GM19240 (cell line): Measurements from ENCODE around the gene GMDS.
A peak's percentile ranks its signal among the peaks of the same experiment; 100 is the strongest.
"Not testable (repeated sequence)": the region's sequence is repeated elsewhere in the genome, so short reads cannot be mapped to it uniquely, and the experiment has no call there.

Source experiments
- DNase-seq: peaks from one replicate; pipeline ENCODE4 v3.0.0; 2011; ENCODE audit warnings: low spot score; ENCODE audit not compliant: insufficient read length

GMDS gene

DNA sequence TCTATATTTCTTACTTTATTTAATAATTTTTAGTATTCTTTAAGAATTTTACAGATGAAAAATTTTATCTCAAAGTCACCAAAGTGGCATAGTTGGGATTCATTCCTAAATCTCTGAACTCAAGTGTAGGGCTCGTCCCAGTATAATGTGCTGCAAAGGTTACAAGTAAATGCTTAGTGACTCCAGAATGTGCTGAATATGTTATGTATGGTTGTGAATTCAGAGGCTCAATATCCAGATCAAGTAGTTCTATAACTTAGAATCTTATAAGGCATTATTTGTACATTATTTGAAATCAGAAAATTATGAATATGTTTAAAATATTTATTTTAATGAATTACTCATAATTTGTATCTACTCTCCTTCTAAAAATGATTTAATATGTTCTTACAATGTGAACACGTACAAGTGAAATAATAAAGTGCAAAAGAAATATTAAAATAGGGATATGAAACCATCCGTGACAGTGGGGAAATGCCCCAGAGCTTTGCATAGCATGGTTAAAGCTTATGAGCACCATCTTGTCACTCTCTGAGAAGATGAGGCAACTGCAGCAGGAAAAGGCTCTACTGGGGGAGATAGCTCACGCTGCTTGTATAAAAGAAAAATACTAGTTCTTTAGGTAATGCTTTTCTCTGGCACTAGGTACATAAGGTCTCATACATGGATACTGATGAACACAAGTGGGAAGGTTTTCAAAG, 376.7 kb downstream of the GMDS start:
- no peak for DNase-seq

DNA sequence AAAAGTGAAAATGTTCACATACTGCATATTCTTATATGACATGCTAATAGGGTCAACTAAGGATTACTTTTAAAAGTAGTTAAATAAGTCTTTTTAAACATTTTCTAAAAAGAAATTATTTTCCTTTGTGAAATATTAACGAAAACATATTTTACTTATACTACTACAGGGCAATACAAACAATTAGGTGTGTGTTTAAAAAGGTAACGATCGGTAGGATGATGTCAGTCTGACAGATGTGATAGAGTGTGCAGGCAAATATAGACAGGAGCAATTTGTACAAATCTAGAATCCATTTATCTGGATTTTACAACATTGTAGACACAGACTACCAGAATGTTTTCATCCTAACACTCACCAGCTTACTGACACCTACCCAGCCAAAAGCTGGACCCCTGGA, 378.2 kb downstream of the GMDS start:
- no peak for DNase-seq

DNA sequence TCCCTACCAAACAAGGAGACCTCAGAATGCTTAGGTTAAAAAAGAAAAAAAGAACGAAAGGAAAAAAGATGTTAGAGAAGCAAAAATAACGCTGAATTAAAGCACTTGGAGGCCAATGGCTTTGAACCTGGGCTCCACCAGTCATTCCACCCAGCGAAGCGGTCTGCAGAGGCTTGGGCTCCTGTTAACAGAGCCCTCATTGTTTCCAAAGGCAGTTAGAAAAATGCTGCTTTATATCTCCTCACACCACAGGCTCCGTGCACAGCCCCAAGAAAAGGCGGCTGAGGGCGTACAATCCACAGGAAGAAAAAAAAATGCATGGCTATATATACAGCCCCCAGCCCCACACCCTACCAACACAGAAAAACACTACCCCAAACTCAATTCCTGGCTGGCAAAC, 379.8 kb downstream of the GMDS start:
- no peak for DNase-seq

DNA sequence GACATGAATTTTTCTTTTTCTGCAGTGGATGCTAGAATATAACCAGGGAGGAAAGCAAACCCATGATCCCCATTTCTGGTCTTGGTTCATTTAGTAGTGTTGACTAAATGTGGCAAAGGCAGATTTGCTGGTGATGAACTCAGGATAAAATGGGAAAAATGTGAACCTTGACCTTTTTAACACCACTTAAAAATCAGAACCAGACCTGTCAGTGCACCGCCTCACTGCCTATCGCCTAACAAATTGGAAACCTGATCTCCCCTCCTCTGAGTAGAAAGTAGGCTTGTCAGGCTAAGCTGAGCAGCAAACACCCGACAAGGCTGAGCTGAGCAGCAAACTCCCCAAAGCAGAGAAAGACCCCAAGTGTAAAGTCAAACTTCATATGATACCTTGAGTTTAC, 380.9 kb downstream of the GMDS start:
- no peak for DNase-seq

DNA sequence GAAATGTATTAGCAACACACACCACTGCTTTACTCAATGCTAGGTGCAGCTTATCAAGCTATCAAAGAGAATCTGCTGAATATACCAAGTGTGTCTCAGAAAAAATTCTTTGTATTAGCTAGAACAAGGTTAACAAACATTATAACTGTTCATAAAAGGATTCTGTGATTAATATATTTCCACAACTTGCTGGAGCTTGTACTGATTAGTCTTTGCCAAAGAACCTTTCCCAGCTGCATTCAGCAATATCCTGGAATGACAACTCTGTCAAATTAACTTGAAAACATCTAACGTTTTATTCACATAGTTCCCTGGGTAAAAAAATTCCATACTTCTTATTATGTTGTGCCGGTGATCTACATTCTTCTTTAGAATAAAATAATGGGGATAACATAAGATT, 383.0 kb downstream of the GMDS start:
- DNase-seq, result no peak

DNA sequence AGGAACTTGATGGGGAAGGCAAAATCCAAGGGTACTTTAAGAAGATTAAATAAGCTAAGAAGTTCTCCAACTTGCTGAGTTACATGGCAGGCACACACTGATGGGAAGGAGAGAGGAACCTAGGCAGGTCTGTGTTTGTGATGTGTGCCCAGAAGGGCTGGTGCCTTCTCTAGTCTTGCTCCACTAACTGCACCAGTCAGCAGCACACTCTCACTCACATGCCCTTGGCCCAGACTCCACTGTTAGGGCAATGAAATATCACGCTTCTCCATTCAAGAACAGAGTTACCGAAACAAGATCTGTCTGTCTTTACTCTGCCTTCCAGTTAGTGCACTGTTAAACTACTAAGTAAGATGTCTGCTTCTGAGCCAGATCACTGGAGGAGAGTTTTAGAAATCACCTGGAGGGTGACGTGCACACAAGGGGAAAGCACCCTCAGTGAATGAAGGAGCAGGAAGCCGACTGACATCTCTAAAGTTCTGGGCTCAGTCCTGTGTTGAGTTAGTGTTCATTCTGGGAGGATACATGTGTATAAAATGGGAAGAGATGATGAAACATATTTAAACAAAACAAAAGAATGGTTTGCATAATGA, 384.6 kb downstream of the GMDS start:
- DNase-seq, result no peak

DNA sequence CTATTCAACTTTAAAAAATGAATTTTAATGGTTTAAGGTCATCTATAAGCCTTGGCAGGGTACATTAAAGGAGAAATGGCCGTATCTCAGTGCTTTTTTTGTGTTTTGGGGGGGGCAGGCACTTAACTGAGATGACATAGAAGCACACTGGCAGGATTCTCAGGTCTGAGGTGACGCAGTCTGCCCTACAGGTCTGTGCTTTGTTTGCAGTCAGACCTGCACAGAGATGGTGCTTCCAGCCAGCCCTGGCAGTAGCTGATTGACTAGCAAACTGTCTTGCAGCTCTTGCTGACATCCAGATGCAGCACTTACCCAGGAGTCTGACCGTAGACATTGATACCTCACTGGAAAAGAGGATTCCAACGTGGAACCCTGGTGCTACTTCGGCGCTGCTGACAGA, 386.5 kb downstream of the GMDS start:
- no peak for DNase-seq

DNA sequence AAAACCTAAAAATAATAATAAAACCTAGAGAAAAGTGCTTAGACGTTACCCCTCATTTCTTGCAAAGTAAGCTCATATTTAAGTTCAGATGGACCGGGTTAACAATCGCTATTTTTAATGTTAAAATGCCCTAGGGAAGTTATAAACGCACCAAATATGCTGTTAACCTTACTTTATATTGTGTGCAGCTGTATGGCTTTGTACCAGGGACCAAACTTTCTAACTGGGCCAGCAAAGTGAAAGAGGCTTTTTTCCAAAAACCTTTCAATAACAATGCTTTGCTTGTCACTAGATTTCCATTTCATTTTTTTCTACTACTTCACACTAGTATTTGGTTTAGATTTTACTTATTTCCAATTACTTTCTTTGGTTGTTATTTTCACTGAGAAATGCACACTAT, 387.2 kb downstream of the GMDS start:
- DNase-seq, result no peak

DNA sequence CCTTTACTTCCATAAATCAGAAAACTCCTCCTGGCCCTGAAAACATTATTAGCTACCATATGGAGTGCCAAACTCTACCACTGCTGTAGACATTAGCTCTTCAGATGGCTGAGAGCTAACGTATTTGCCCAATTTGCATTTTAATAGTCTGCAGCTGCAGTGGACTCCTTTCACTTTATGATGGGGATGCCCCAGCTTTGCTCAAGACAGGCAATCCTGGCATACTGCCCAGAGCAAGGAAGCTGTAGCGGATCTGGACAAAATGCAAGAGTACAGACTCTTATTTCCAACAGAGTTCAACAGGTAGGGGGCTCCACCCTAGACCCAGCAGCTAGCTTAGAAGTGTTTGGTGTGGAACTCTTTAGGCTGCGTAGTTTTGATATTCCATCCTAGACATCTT, 389.0 kb downstream of the GMDS start:
- DNase-seq, result peak; percentile 15

DNA sequence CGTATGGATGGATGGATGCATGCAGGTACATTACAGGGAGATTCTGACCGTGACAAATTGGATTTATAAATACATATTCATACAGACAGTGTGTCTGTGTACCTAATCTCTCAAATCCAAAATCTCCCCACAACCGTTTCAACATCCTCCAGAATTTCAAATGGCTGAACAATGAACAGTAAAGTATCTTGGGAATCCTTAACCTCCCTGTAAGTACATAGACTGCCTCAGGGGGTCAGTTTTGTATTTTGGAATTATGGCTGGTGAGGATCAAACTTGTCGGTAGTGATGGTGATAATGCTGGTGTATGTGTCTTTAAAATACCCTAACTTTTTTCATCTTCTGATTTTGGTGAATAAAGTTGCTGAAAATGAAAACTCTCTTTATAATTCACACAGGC, 389.5 kb downstream of the GMDS start:
- DNase-seq, result no peak

DNA sequence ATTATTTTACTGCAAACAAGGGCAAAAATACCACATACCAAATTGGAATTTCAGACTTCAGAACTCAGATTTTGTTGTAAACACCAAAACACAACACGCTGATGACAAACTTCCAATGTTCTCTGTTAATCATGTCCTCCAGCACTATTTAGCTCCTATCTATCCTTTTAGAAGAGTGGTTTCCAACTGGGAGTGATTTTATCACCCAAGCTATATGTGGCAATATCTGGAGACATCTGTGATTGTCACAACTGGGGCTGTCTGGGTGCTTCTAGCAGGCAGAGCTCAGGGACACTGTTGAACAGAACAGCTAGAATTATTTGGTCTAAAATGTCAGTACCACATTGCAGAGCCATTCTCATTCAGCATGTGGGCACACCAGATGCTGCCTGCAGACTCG, 391.1 kb downstream of the GMDS start:
- no peak for DNase-seq

DNA sequence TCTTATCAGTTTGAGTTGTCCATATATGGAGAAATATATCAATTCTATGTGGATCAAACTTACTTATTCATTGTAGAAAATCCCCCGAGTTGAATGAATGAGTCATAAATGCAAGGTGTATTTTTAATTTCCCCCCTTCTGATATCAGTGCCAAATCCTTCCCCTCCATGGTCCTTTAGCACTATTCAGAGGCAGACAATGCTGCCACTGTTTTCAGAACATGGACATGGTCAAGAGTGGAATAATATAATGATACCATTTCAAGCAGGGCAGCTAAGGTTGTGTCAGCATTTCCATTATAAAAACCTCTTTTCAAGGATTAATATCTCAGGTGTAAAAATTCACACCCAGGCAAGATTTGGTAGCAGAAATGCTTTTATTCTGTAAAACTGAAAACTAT, 391.6 kb downstream of the GMDS start:
- DNase-seq, result no peak

DNA sequence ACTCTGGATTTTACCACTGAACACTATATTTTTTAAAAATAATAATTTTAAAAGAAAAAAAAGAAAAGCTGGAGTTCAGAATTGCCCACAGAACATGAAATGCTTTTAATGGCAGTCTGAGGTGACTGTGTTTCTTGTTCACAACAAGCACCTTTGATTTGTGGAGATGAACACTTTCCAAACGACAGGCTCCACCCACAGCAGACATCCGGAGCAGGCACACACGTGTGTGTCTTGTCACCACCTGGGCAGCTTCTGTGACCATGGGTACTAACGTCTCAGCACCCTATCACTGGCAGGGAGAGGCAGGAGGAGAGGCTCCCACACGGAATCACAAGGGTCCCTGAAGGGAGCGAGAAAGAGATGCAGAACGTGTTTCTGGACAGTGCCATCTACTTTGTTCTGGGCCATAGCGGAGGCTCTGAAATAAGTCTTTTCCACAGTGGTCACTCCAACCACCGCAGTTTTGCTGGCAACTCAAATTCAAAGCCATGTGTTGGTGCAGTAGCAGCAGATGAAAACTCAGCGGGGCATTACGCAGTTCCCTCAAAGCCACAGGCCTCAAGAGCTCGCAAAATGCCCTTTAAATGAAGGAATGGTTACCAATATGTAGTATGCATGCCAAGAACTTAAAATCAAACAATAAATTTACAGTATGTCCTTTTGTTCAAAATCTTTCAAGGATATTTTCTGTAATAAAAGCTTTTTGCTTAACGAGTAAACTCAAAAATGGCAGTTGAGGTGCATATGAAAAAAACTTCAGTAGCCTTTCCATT, 393.5 kb downstream of the GMDS start:
- no peak for DNase-seq

DNA sequence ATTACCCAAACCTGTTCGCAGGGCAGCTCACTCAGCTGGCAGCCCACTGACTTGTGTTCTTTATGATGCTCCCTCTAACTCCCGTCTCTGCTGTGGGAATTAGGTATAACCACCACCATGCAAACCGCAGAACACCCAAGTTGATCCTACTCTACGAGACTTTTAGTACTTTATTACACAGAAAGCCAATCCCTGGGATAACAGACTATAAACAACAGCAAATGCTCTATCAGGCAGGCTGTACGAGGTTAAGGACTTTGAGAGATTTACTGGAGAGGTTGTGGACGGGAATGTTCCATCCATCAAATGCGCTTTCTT, 394.6 kb downstream of the GMDS start:
- DNase-seq, result no peak

DNA sequence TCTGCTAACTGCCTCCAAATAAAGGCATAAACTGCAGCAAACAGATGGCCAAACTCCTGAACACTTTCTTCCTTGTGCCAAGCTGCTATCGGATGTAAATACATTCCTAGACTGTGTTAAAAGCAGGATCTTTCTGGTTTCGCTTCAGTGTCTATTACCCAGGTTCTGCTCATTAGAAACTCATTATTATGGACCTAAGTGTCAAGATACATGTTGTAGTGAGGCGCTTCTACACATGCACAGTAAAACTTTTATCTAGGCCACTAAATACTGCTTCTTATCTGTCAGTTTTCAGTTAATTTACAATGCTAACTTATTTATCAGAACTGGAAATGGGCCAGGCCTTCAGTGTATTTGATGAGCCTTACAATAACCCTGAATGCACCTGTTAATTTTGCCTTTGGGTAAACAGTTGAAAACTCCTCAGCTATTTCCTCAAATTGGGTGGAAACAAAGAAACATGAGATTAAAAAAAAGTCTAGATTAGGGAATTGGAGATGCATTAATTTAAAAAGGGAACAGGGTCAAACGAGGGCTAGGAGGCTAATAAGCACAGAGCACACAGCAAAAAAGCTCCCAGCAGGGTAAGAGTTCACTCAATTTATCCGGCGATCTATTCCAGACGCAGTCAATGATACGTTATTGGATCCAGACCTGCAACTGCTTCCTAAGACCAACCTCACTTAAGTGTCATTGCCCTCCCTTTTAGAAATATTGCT, 395.1 kb downstream of the GMDS start:
- no peak for DNase-seq

DNA sequence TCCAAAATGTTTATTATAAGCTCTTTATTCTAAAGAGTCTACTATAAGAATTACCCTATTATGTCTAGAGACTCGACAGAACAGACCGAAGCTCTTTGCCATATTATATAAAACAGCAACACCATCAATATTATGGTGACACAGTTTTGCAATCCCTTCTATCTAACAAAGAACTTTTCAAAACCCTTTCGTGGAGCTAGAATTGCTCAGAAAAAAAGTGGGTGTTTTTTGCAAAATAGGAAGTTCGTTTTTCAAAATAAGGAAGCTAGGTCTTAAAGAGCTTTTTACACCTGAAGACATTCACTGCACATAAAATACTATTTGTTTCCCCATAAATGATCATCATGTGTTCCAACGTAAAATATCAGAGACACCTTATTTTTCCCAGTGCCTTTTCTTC, 395.7 kb downstream of the GMDS start:
- no peak for DNase-seq

DNA sequence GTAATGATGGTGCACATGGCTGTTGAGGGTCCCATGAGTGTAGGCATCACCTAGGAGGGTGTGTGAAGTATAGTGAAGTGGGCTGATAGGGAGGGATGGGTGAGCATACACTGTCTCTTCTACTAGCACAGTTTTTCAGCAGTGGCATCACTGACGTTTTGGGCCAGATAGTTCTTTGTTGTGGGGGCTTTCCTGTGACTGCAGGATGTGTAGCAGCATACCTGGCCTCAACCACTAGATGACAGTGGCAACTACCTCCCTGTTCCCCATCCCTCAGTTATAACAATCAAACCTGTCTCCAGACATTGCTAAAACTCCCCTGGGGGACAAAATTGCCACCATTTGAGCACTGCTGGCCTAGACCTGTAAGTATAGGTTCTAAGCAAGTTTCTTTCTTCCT, 396.7 kb downstream of the GMDS start:
- DNase-seq, result no peak

DNA sequence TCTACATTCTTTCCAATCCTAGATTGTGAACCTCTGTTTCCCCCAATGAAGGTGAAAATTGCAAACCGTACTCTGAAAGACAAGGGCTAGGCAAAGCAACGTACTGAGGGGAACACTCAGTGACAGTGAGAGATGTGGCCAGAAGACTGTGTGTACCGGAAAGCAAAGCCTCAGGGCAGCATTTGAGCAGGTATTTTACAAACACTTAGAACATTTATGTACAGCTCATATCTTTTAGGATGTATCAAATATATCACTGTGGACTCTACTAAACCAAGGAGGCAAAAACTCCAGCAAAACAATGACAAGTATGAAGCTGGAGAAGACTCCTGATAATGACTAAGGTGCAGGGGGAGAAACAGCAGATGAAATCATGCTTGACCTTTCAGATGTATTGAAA, 398.8 kb downstream of the GMDS start:
- DNase-seq, result no peak

DNA sequence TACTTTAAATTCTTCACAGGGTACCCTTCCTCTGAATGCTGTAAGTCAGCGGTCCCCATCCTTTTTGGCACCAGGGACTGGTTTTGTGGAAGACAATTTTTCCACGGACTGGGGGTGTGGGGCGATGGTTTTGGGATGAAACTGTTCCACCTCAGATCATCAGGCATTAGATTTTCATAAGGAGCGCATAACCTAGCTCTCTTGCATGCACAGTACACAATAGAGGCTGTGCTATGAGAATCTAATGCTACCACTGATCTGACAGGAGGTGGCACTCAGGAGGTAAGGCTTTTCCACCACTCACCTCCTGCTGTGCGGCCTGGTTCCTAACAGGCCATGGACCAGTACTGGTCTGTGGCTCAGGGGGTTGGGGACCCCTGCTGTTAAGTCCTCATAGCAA, 399.9 kb downstream of the GMDS start:
- DNase-seq, result not testable (repeated sequence)

DNA sequence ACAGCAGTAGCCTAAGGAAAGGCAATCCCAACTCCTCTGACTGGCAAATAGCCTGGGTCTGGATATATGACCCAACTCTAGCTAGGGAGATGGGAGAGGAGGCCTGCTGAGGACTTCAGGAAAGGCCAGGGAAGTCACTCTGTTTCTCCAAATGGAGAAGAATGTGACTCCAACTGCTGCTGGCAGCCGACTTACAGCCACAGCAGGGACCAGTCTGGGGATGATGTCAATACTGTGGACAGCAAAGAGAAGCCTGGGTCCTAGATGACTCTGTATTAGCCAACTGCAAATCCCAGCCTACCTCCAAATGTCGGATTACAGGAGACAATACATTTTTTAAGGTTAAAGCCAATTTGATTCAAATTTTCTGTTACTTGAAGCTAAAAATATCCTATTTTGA, 403.1 kb downstream of the GMDS start:
- no peak for DNase-seq

DNA sequence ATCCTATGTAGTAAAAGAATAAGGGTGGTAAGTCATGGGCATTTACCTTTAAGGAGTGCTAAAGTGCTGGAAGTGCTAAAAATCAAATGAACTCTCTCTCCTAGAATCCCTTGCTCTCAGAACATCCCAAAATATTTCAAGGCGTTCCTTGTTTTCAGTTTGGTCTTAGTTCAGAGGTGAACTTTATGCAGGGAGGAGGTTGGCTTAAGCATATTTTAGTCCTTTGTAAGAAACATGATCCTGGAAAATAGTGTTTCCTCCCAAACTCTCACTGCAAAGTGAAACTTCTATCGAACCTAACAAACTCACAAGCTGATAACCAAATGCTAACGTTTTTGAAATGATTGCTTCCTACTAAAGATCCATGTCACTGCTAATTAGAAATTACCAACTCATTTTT, 404.3 kb downstream of the GMDS start:
- DNase-seq, result no peak

DNA sequence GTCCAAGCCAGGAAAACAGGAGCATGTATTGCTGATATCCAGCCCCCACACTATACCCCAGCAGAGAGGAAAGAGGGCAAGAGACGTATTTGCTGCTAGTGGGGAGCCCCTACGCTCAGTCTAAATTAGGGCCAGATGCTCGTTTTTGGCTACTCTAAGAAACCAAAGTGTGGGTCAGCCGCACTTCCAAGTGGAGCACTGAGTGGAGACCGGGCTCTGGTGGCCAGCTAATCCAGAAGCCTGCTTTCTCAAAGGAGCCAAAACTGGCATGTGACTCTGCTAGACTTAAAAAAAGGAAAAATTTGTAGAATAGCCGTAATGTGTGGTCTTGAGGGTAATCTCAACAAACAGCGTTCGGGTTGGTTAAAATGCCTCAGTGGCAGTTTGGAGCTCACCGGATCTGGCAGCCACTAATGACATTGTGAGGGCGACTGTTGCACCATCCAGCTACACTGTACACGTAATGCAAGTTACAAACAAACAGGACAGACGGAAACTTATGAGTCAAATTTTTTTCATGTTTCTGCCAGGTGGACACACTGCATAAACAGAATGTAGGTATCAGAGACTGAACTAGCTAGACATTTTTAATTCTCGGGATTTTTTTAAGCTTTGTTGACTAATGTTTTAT, 404.8 kb downstream of the GMDS start:
- DNase-seq, result no peak
